Erythroblast (primary cell): ENCODE data around the gene B3GALT4.

Experiments used
- GATA1 ChIP-seq: IDR thresholded peaks from 2 replicates; pipeline ENCODE4 v1.6.1; 2011; ENCODE audit warnings: low read depth, mild to moderate bottlenecking, control low read depth, low read length, moderate library complexity
- POLR2A ChIP-seq: IDR thresholded peaks from 2 replicates; pipeline ENCODE4 v1.6.1; 2011; ENCODE audit warnings: mild to moderate bottlenecking, low read length

DNA sequence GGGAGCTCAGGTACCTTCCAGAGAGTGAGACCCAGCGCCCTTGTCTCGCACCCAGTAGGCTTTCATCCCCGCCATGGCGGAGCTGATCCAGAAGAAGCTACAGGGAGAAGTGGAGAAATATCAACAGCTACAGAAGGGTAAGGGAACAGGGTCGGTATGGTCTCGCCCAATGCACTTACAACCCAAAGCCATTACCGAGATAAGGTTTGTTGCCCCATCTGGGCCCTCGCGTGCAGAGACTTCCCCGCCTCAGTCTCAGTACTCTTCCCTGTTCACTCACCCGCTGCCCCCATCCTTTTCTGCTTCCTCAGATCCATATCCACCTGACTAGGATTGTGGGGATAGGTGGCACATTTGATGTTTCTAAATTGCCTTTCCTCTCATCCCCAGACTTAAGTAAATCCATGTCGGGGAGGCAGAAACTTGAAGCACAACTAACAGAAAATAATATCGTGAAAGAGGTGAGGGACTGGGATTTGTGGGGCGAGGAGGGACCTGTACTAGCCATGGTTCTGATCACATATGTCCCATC, 12.9 kb downstream of the B3GALT4 start:
- TF ChIP-seq POLR2A (peak; percentile 64), GATA1 (no peak)
